H1 (cell line): ENCODE data around the gene SLFNL1. TPM values are rescaled to one million over a fixed set of nuclear protein-coding genes. Genes with fewer than 3 reads are reported as not detected.

Experiments
- CTCF ChIA-PET: fragments of 300-600 bp; sonication (Branson Sonifier 250); formaldehyde crosslinking; loops from one replicate; lab custom pipeline; 2021; ENCODE audit not compliant: partially characterized antibody; lab: Charles Lee
- POLR2A ChIA-PET: fragments of 300-600 bp; sonication (Branson Sonifier 250); formaldehyde crosslinking; loops from one replicate; lab custom pipeline; 2021; ENCODE audit warnings: inconsistent platforms; ENCODE audit not compliant: partially characterized antibody; lab: Charles Lee
- DNase-seq, 2 experiments: peaks; one replicate each; pipeline versions ENCODE4 v3.0.0 to v3.0.0-alpha.2; 2010 to 2022; ENCODE audit warnings: low spot score in 2 of 2, low read depth in 1 of 2, mixed read lengths in 1 of 2
- FAIRE-seq: peaks from 2 replicates; lab custom pipeline; 2011; peaks lifted over from hg19 to GRCh38; lab: Jason Lieb, UNC
- H2AFZ ChIP-seq: 2 replicates; pipeline ENCODE4 v1.8.1; 2012; ENCODE audit warnings: low read length, inconsistent platforms
- H2AK5ac ChIP-seq: 2 replicates; pipeline ENCODE4 v1.6.1; 2013; ENCODE audit warnings: low read depth, low read length
- H2BK120ac ChIP-seq: replicated peaks from 2 replicates; pipeline ENCODE3; 2013; ENCODE audit warnings: low read depth, low read length, inconsistent platforms
- H2BK12ac ChIP-seq: 2 replicates; pipeline ENCODE4 v1.6.1; 2013; ENCODE audit warnings: low read depth, low read length
- H2BK15ac ChIP-seq: 2 replicates; pipeline ENCODE4 v1.6.1; 2013; ENCODE audit warnings: low read length
- H2BK20ac ChIP-seq: 2 replicates; pipeline ENCODE4 v1.6.1; 2013; ENCODE audit warnings: low read length
- H2BK5ac ChIP-seq: 2 replicates; pipeline ENCODE4 v1.6.1; 2013; ENCODE audit warnings: low read depth, low read length
- H3K14ac ChIP-seq: 2 replicates; pipeline ENCODE4 v1.6.1; 2013; ENCODE audit warnings: inconsistent platforms; ENCODE audit not compliant: insufficient read length
- H3K18ac ChIP-seq: 2 replicates; pipeline ENCODE4 v1.6.1; 2013; ENCODE audit warnings: low read length; ENCODE audit errors: extremely low read depth
- H3K23ac ChIP-seq: 2 replicates; pipeline ENCODE4 v1.6.1; 2013; ENCODE audit warnings: inconsistent platforms; ENCODE audit not compliant: insufficient read length
- H3K23me2 ChIP-seq: 2 replicates; pipeline ENCODE4 v1.6.1; 2013; ENCODE audit warnings: low read depth, low read length
- H3K27ac ChIP-seq: 2 replicates; pipeline ENCODE4 v1.6.1; 2011; ENCODE audit warnings: low read depth, low read length, inconsistent platforms
- H3K27me3 ChIP-seq, 4 experiments: replicated peaks in 1 of 4; 1 replicate in 1 of 4; 2 replicates in 3 of 4; pipeline versions ENCODE4 v1.6.1 to v1.8.1; 2011 to 2013; ENCODE audit warnings: low read length in 3 of 4, mild to moderate bottlenecking in 3 of 4, inconsistent platforms in 2 of 4, mixed read lengths in 2 of 4, moderate library complexity in 1 of 4; ENCODE audit not compliant: control insufficient read depth in 3 of 4, insufficient read depth in 3 of 4; ENCODE audit errors: extremely low read depth in 1 of 4
- H3K36me3 ChIP-seq, 4 experiments: 2 replicates each; pipeline versions ENCODE4 v1.6.1 to v1.8.1; 2011 to 2013; ENCODE audit warnings: mild to moderate bottlenecking in 4 of 4, low read length in 3 of 4, moderate library complexity in 2 of 4, control low read depth in 1 of 4, inconsistent platforms in 1 of 4; ENCODE audit not compliant: insufficient read depth in 4 of 4, control insufficient read depth in 2 of 4
- H3K4ac ChIP-seq: replicated peaks from 2 replicates; pipeline ENCODE3; 2013; ENCODE audit warnings: low read length, low read depth, mixed read lengths, inconsistent platforms; ENCODE audit not compliant: insufficient read length
- H3K4me1 ChIP-seq, 4 experiments: replicated peaks in 1 of 4; 1 replicate in 1 of 4; 2 replicates in 3 of 4; pipeline versions ENCODE4 v1.6.1 to v1.8.1; 2011 to 2013; ENCODE audit warnings: low read length in 3 of 4, inconsistent platforms in 2 of 4, mixed read lengths in 1 of 4; ENCODE audit not compliant: insufficient read depth in 4 of 4, control insufficient read depth in 3 of 4
- H3K4me2 ChIP-seq, 2 experiments: 2 replicates each; pipeline versions ENCODE4 v1.6.1 to v1.8.1; 2011 to 2013; ENCODE audit warnings: low read depth in 2 of 2, low read length in 2 of 2, control low read depth in 1 of 2, inconsistent platforms in 1 of 2, mild to moderate bottlenecking in 1 of 2; ENCODE audit not compliant: insufficient read depth in 1 of 2
- H3K4me3 ChIP-seq, 4 experiments: fragments of 200-600, 300-600 bp in 1 of 4; sonication (generic), shearing (Covaris generic), sonication (Bioruptor Twin) in 1 of 4; 2 replicates each; pipeline versions ENCODE4 v1.5.1 to v1.8.1; 2011 to 2016; ENCODE audit warnings: low read length in 4 of 4, low read depth in 3 of 4, control low read depth in 2 of 4, inconsistent platforms in 2 of 4, mild to moderate bottlenecking in 2 of 4, mixed read lengths in 1 of 4, moderate library complexity in 1 of 4; ENCODE audit not compliant: insufficient read depth in 2 of 4; ENCODE audit errors: extremely low read depth in 1 of 4
- H3K56ac ChIP-seq: replicated peaks from 2 replicates; pipeline ENCODE3; 2013; ENCODE audit warnings: low read depth, mild to moderate bottlenecking, mixed read lengths, low read length, inconsistent platforms; ENCODE audit not compliant: insufficient read length
- H3K79me1 ChIP-seq: 2 replicates; pipeline ENCODE4 v1.6.1; 2013; ENCODE audit warnings: low read depth, low read length, control low read depth
- H3K79me2 ChIP-seq, 2 experiments: 2 replicates each; pipeline versions ENCODE4 v1.6.1 to v1.8.1; 2012 to 2013; ENCODE audit warnings: low read length in 2 of 2, mild to moderate bottlenecking in 2 of 2, inconsistent platforms in 1 of 2; ENCODE audit not compliant: insufficient read depth in 2 of 2, control insufficient read depth in 1 of 2
- H3K9ac ChIP-seq, 4 experiments: replicated peaks in 1 of 4; 1 replicate in 1 of 4; 2 replicates in 3 of 4; pipeline versions ENCODE4 v1.6.1 to v1.8.1; 2011 to 2013; ENCODE audit warnings: low read depth in 3 of 4, low read length in 3 of 4, control low read depth in 2 of 4, mild to moderate bottlenecking in 2 of 4, moderate library complexity in 2 of 4, inconsistent platforms in 1 of 4; ENCODE audit errors: extremely low read depth in 1 of 4
- H3K9me3 ChIP-seq, 2 experiments: 2 replicates each; pipeline versions ENCODE4 v1.6.1 to v1.8.1; 2012 to 2013; ENCODE audit warnings: mild to moderate bottlenecking in 2 of 2, moderate library complexity in 2 of 2, control low read depth in 1 of 2, inconsistent platforms in 1 of 2, low read depth in 1 of 2, low read length in 1 of 2, mixed read lengths in 1 of 2; ENCODE audit not compliant: insufficient read depth in 2 of 2
- H4K20me1 ChIP-seq, 2 experiments: replicated peaks in 1 of 2; 2 replicates each; pipeline versions ENCODE3 to v1.8.1; 2011 to 2013; ENCODE audit warnings: inconsistent platforms in 2 of 2, low read length in 2 of 2, mild to moderate bottlenecking in 1 of 2; ENCODE audit not compliant: insufficient read depth in 2 of 2, control insufficient read depth in 1 of 2
- H4K5ac ChIP-seq: 2 replicates; pipeline ENCODE4 v1.6.1; 2013; ENCODE audit warnings: low read length, low read depth, mixed read lengths, inconsistent platforms; ENCODE audit not compliant: insufficient read length
- H4K8ac ChIP-seq: 2 replicates; pipeline ENCODE4 v1.8.0; 2013; ENCODE audit warnings: mild to moderate bottlenecking, moderate library complexity, low read length, inconsistent platforms; ENCODE audit not compliant: insufficient read depth; ENCODE audit errors: extremely low read depth
- H4K91ac ChIP-seq: replicated peaks from 2 replicates; pipeline ENCODE3; 2013; ENCODE audit warnings: low read length, mixed read lengths, inconsistent platforms; ENCODE audit not compliant: insufficient read length
- ATF2 ChIP-seq: IDR thresholded peaks from 2 replicates; pipeline ENCODE4 v1.6.1; 2012; ENCODE audit warnings: low read length, inconsistent platforms
- BCL11A ChIP-seq, 2 experiments: IDR thresholded peaks; one replicate each; pipeline ENCODE4 v1.6.1; 2011; ENCODE audit warnings: low read depth in 2 of 2, low read length in 2 of 2, mild to moderate bottlenecking in 2 of 2
- CBX5 ChIP-seq: fragments of 300-800, 300-1000 bp; sonication (generic); IDR thresholded peaks from 2 replicates; pipeline ENCODE4 v1.7.1; 2016; ENCODE audit warnings: antibody characterized with exemption, low read length, low read depth
- CTBP2 ChIP-seq: IDR thresholded peaks from 2 replicates; pipeline ENCODE4 v1.7.0; 2011; ENCODE audit warnings: borderline replicate concordance, mild to moderate bottlenecking, moderate library complexity, mixed read lengths, low read length; ENCODE audit not compliant: insufficient read depth, insufficient read length
- FOSL1 ChIP-seq: IDR thresholded peaks from 2 replicates; pipeline ENCODE4 v1.6.1; 2011; ENCODE audit warnings: mild to moderate bottlenecking, low read depth, low read length, moderate library complexity; ENCODE audit not compliant: insufficient read depth
- JUND ChIP-seq: IDR thresholded peaks from 2 replicates; pipeline ENCODE4 v1.6.1; 2011; ENCODE audit warnings: mild to moderate bottlenecking, improper control_type of control experiment, low read length
- RFX5 ChIP-seq: IDR thresholded peaks from 2 replicates; pipeline ENCODE4 v1.6.1; 2011; ENCODE audit warnings: low read depth, low read length, improper control_type of control experiment, borderline replicate concordance
- WGBS, 2 experiments: shearing (Covaris generic) in 1 of 2; methylation state at CpG; one replicate each; pipeline versions ENCODE4 v1.1.6 to v1.1.7; 2013 to 2015; ENCODE audit warnings: low lambda C conversion rate in 2 of 2, mixed read lengths in 2 of 2, inconsistent platforms in 1 of 2, low coverage in 1 of 2, missing lambda C conversion rate in 1 of 2; ENCODE audit not compliant: insufficient replicate concordance in 2 of 2, insufficient coverage in 1 of 2, insufficient read length in 1 of 2; ENCODE audit errors: extremely low coverage in 1 of 2, missing lambda C conversion rate in 1 of 2; 5-methylcytosine and 5-hydroxymethylcytosine counted together
- polyA plus RNA-seq, 7 experiments: library from polyadenylated mRNA; depleted of rRNA in 3 of 7; stranded (reverse) in 5 of 7; unstranded in 2 of 7; fragments of >200 nt in 5 of 7; fragments of 200-250 nt in 2 of 7; gene quantifications; 1 replicate in 5 of 7; 2 replicates in 1 of 7; 4 replicates in 1 of 7; pipeline versions ENCODE4 v1.2.1 to v1.2.3, GENCODE V29; 2011 to 2013; ENCODE audit warnings: missing spikeins in 2 of 7, mixed read lengths in 2 of 7
- total RNA-seq: library from RNA; stranded (reverse); fragmentation: NEBNext Ultra II Directional; extraction: Animal tissue kit (Norgen Biotek cat#: 25700); gene quantifications from 2 replicates; pipeline ENCODE4 v1.2.1, GENCODE V29; 2021

Gene SLFNL1
- total and polyA plus RNA-seq, 2 of the 8 experiments (the other 6 are each of a cell fraction or from before 2014, with no cell fraction given), result not detected

- Histone ChIP-seq H2BK5ac (no peak overlapping the region), H3K23ac (no peak overlapping the region), H4K5ac (no peak overlapping the region), H2BK12ac (no peak overlapping the region), H3K23me2 (peaks cover 8% of the 10 kb centered on the region; the same call in 1 of the 2 replicates), H3K4me3 (no peak overlapping the region), H3K79me1 (no peaks in the 10 kb centered on the region; the same call in 1 of the 2 replicates), H4K8ac (no peak overlapping the region), H3K27me3 (no peaks in the 10 kb centered on the region), H3K14ac (no peak overlapping the region), H3K36me3 (peaks cover 40 to 65% (median 61%) of the 10 kb centered on the region in 4 experiments), H2AFZ (no peak overlapping the region), H2BK15ac (no peak overlapping the region), H3K18ac (no peak overlapping the region), H3K56ac (no peak overlapping the region), H2BK120ac (no peak overlapping the region), H2BK20ac (no peak overlapping the region), H3K27ac (no peak overlapping the region), H4K91ac (no peak overlapping the region), H2AK5ac (no peak overlapping the region), H3K9ac (no peak overlapping the region), H4K20me1 (peaks cover 12 to 27% of the 10 kb centered on the region in 2 experiments), H3K4me1 (peaks cover 4 to 11% (median 4%) of the 10 kb centered on the region in 4 experiments; a peak in 5 of 7 replicates), H3K4me2 (no peak overlapping the region), H3K4ac (no peak overlapping the region), H3K79me2 (peaks cover 17 to 61% of the 10 kb centered on the region in 2 experiments), H3K9me3 (no peaks in the 10 kb centered on the region)
- CTCF ChIA-PET, result interaction anchor here (1.0 to 1.8 kb wide), 2 partner anchors 11 to 31 kb away, joined by 3 to 6 read pairs; no protein-coding TSS in a partner anchor
- 95% methylated on average over 4 of the region's 4 CpGs; no CpG with 5 or more reads in 1 of the 2 experiments for WGBS, 2 experiments
- TF ChIP-seq RFX5 (no peak), BCL11A (IDR thresholded peaks at IDR 0.05; ENCODE audit: low read depth in 2 of 2, low read length in 2 of 2) (no peak), CBX5 (no peak), FOSL1 (no peak), ATF2 (no peak), JUND (no peak), CTBP2 (no peak)
- POLR2A ChIA-PET, result interaction anchor here (0.9 to 9.6 kb wide), 3 partner anchors 11 to 23 kb away, joined by 3 to 49 read pairs (median 4); no protein-coding TSS in a partner anchor
- DNase-seq, result no peak
- no peak for FAIRE-seq
Observed at GRCh38 chr1:40984531-40984930, 37.0 kb downstream of the SLFNL1 start.
